Body of pancreas (tissue), 4 donors: ENCODE results near the gene IDI1. TPM values are rescaled to one million over a fixed set of nuclear protein-coding genes. Genes with fewer than 3 reads are reported as not detected.

Source experiments
- ATAC-seq: fragments of 150-250 bp; one replicate; pipeline ENCODE4 v1.9.1; 2016
- DNase-seq, 4 donors: peaks; one replicate each; pipeline ENCODE4 v3.0.0-alpha.2; 2019
- H3K27ac ChIP-seq, 4 donors: fragments of 200-600 bp; sonication (generic); 1 replicate in 3 of 4; 2 replicates in 1 of 4; pipeline versions ENCODE4 v1.5.1 to v1.6.1; 2016 to 2019; ENCODE audit warnings: mild to moderate bottlenecking in 1 of 4, mixed read lengths in 1 of 4, moderate library complexity in 1 of 4
- H3K27me3 ChIP-seq, 2 donors: fragments of 200-600 bp; sonication (generic); one replicate each; pipeline ENCODE4 v1.6.0; 2016; ENCODE audit warnings: mild to moderate bottlenecking in 1 of 2
- H3K36me3 ChIP-seq, 2 donors: fragments of 200-600 bp; sonication (generic); replicated peaks in 1 of 2; 2 replicates each; pipeline ENCODE4 v1.5.1; 2016; ENCODE audit warnings: low read depth in 2 of 2; ENCODE audit not compliant: insufficient read depth in 1 of 2
- H3K4me1 ChIP-seq: fragments of 200-600 bp; sonication (generic); one replicate; pipeline ENCODE4 v1.6.0; 2016
- H3K4me3 ChIP-seq, 2 donors: fragments of 200-600 bp; sonication (generic); 1 replicate in 1 of 2; 2 replicates in 1 of 2; pipeline ENCODE4 v1.5.1; 2016 to 2019
- H3K9me3 ChIP-seq, 3 donors: fragments of 200-600 bp; sonication (generic); 1 replicate in 2 of 3; 2 replicates in 1 of 3; pipeline ENCODE4 v1.5.1; 2016
- CTCF ChIP-seq, 7 experiments: fragments of 450-650 bp in 4 of 7; fragments of 200-600 bp in 3 of 7; sonication (generic) in 3 of 7; IDR thresholded peaks; one replicate each; pipeline ENCODE4 v1.5.1; 2016 to 2019; ENCODE audit warnings: antibody characterized with exemption in 7 of 7
- POLR2A ChIP-seq, 3 donors: fragments of 450-650 bp; IDR thresholded peaks; one replicate each; pipeline ENCODE4 v1.6.1; 2016; ENCODE audit warnings: antibody characterized with exemption in 3 of 3, mild to moderate bottlenecking in 2 of 3
- WGBS, 2 donors: methylation state at CpG; one replicate each; pipeline ENCODE4 v1.1.5; 2017; 5-methylcytosine and 5-hydroxymethylcytosine counted together
- intact Hi-C: fragments of 100-400 bp; cut with DNase I; formaldehyde crosslinking; loops from one replicate; pipeline ENCODE4 v1.15.1; 2023
- total RNA-seq, 2 donors: library from RNA; depleted of rRNA; stranded (reverse); fragments of >200 nt; gene quantifications; one replicate each; pipeline ENCODE4 v1.1.0, GENCODE V29; 2016

Gene IDI1
- total RNA-seq, 2 donors from 2014 or later = 15.6 to 20.4 TPM

GRCh38 chr10:1033601-1034000, 15.3 kb downstream of the IDI1 start:
- TF ChIP-seq POLR2A (IDR thresholded peaks at IDR 0.05) = no peak
- TF ChIP-seq CTCF (IDR thresholded peaks at IDR 0.05) = no peak
- Histone ChIP-seq H3K9me3 (no peaks in the 10 kb centered on the region), H3K27me3 (no peaks in the 10 kb centered on the region), H3K27ac (no peak overlapping the region), H3K4me1 (no peaks in the 10 kb centered on the region), H3K36me3 (no peaks in the 10 kb centered on the region), H3K4me3 (no peak overlapping the region)
- no peak for DNase-seq
- 60 to 100% methylated on average over 1 of the region's 1 CpG for WGBS, 2 donors
- no peak for ATAC-seq
- intact Hi-C loops = no loop called here

GRCh38 chr10:1029838-1030237, 19.1 kb downstream of the IDI1 start:
- H3K36me3 ChIP-seq = no peaks in the 10 kb centered on the region
- no peaks in the 10 kb centered on the region for H3K9me3 ChIP-seq
- no peak for DNase-seq
- no peak overlapping the region for H3K27ac ChIP-seq
- WGBS, 2 donors = 92 to 94% methylated on average over 7 of the region's 7 CpGs
- TF ChIP-seq POLR2A (IDR thresholded peaks at IDR 0.05) (no peak), CTCF (IDR thresholded peaks at IDR 0.05) (no peak)
- no peak overlapping the region for H3K4me3 ChIP-seq
- H3K27me3 ChIP-seq = no peaks in the 10 kb centered on the region
- H3K4me1 ChIP-seq = no peaks in the 10 kb centered on the region
- intact Hi-C loops = no loop called here
- ATAC-seq = no peak

- no peak for DNase-seq
- WGBS, 2 donors = 93 to 94% methylated on average over 6 of the region's 6 CpGs
- TF ChIP-seq POLR2A (IDR thresholded peaks at IDR 0.05) = no peak
- no peak for TF ChIP-seq CTCF (IDR thresholded peaks at IDR 0.05)
- no peaks in the 10 kb centered on the region for H3K36me3 ChIP-seq
- no peak for ATAC-seq
- intact Hi-C loops = no loop called here
- H3K4me1 ChIP-seq = no peaks in the 10 kb centered on the region
- no peak overlapping the region for H3K27ac ChIP-seq
- no peak overlapping the region for H3K4me3 ChIP-seq
- H3K27me3 ChIP-seq = no peaks in the 10 kb centered on the region
- no peaks in the 10 kb centered on the region for H3K9me3 ChIP-seq
Measured at GRCh38 chr10:1026578-1026977, 22.3 kb downstream of the IDI1 start.

- Histone ChIP-seq H3K4me1 (no peaks in the 10 kb centered on the region), H3K27me3 (no peaks in the 10 kb centered on the region), H3K36me3 (no peaks in the 10 kb centered on the region), H3K4me3 (no peak within 1 kb of the TSS), H3K9me3 (no peaks in the 10 kb centered on the region), H3K27ac (no peak within 1 kb of the TSS)
- 85 to 94% methylated on average over 1 of the region's 1 CpG for WGBS, 2 donors
- DNase-seq (no peak), ATAC-seq (no peak)
- intact Hi-C loops = no loop called here
- TF ChIP-seq POLR2A (IDR thresholded peaks at IDR 0.05) = no peak
- TF ChIP-seq CTCF (IDR thresholded peaks at IDR 0.05) = no peak
Measured at GRCh38 chr10:1025683-1026082, 23.2 kb downstream of the IDI1 start, which contains the start of gene IDI2. Gene IDI2, minus strand, starts transcription at chr10:1025859. Its CDS starts 1,136 bp downstream, at chr10:1024723.

- Histone ChIP-seq H3K27me3 (no peaks in the 10 kb centered on the region), H3K36me3 (no peaks in the 10 kb centered on the region), H3K9me3 (no peaks in the 10 kb centered on the region), H3K4me3 (no peak overlapping the region), H3K4me1 (no peaks in the 10 kb centered on the region), H3K27ac (no peak overlapping the region)
- TF ChIP-seq CTCF (IDR thresholded peaks at IDR 0.05) (no peak), POLR2A (IDR thresholded peaks at IDR 0.05) (no peak)
- DNase-seq (no peak), ATAC-seq (no peak)
- intact Hi-C loops = no loop called here
- 87 to 88% methylated on average over 12 of the region's 12 CpGs for WGBS, 2 donors
Measured at GRCh38 chr10:1024103-1024502, 24.8 kb downstream of the IDI1 start.
